H1 (cell line): ENCODE data around the gene PLD5. TPM values are rescaled to one million over a fixed set of nuclear protein-coding genes. Genes with fewer than 3 reads are reported as not detected.

ENCODE experiments used
- CTCF ChIA-PET: fragments of 300-600 bp; sonication (Branson Sonifier 250); formaldehyde crosslinking; loops from one replicate; lab custom pipeline; 2021; ENCODE audit not compliant: partially characterized antibody; lab: Charles Lee
- POLR2A ChIA-PET: fragments of 300-600 bp; sonication (Branson Sonifier 250); formaldehyde crosslinking; loops from one replicate; lab custom pipeline; 2021; ENCODE audit warnings: inconsistent platforms; ENCODE audit not compliant: partially characterized antibody; lab: Charles Lee
- DNase-seq, 2 experiments: peaks; one replicate each; pipeline versions ENCODE4 v3.0.0 to v3.0.0-alpha.2; 2010 to 2022; ENCODE audit warnings: low spot score in 2 of 2, low read depth in 1 of 2, mixed read lengths in 1 of 2
- FAIRE-seq: peaks from 2 replicates; lab custom pipeline; 2011; peaks lifted over from hg19 to GRCh38; lab: Jason Lieb, UNC
- H2AFZ ChIP-seq: 2 replicates; pipeline ENCODE4 v1.8.1; 2012; ENCODE audit warnings: low read length, inconsistent platforms
- H2AK5ac ChIP-seq: 2 replicates; pipeline ENCODE4 v1.6.1; 2013; ENCODE audit warnings: low read depth, low read length
- H2BK120ac ChIP-seq: replicated peaks from 2 replicates; pipeline ENCODE3; 2013; ENCODE audit warnings: low read depth, low read length, inconsistent platforms
- H2BK12ac ChIP-seq: 2 replicates; pipeline ENCODE4 v1.6.1; 2013; ENCODE audit warnings: low read depth, low read length
- H2BK15ac ChIP-seq: 2 replicates; pipeline ENCODE4 v1.6.1; 2013; ENCODE audit warnings: low read length
- H2BK20ac ChIP-seq: 2 replicates; pipeline ENCODE4 v1.6.1; 2013; ENCODE audit warnings: low read length
- H2BK5ac ChIP-seq: 2 replicates; pipeline ENCODE4 v1.6.1; 2013; ENCODE audit warnings: low read depth, low read length
- H3K14ac ChIP-seq: 2 replicates; pipeline ENCODE4 v1.6.1; 2013; ENCODE audit warnings: inconsistent platforms; ENCODE audit not compliant: insufficient read length
- H3K18ac ChIP-seq: 2 replicates; pipeline ENCODE4 v1.6.1; 2013; ENCODE audit warnings: low read length; ENCODE audit errors: extremely low read depth
- H3K23ac ChIP-seq: 2 replicates; pipeline ENCODE4 v1.6.1; 2013; ENCODE audit warnings: inconsistent platforms; ENCODE audit not compliant: insufficient read length
- H3K23me2 ChIP-seq: 2 replicates; pipeline ENCODE4 v1.6.1; 2013; ENCODE audit warnings: low read depth, low read length
- H3K27ac ChIP-seq: 2 replicates; pipeline ENCODE4 v1.6.1; 2011; ENCODE audit warnings: low read depth, low read length, inconsistent platforms
- H3K27me3 ChIP-seq, 4 experiments: replicated peaks in 1 of 4; 1 replicate in 1 of 4; 2 replicates in 3 of 4; pipeline versions ENCODE4 v1.6.1 to v1.8.1; 2011 to 2013; ENCODE audit warnings: low read length in 3 of 4, mild to moderate bottlenecking in 3 of 4, inconsistent platforms in 2 of 4, mixed read lengths in 2 of 4, moderate library complexity in 1 of 4; ENCODE audit not compliant: control insufficient read depth in 3 of 4, insufficient read depth in 3 of 4; ENCODE audit errors: extremely low read depth in 1 of 4
- H3K36me3 ChIP-seq, 4 experiments: 2 replicates each; pipeline versions ENCODE4 v1.6.1 to v1.8.1; 2011 to 2013; ENCODE audit warnings: mild to moderate bottlenecking in 4 of 4, low read length in 3 of 4, moderate library complexity in 2 of 4, control low read depth in 1 of 4, inconsistent platforms in 1 of 4; ENCODE audit not compliant: insufficient read depth in 4 of 4, control insufficient read depth in 2 of 4
- H3K4ac ChIP-seq: replicated peaks from 2 replicates; pipeline ENCODE3; 2013; ENCODE audit warnings: low read length, low read depth, mixed read lengths, inconsistent platforms; ENCODE audit not compliant: insufficient read length
- H3K4me1 ChIP-seq, 4 experiments: replicated peaks in 1 of 4; 1 replicate in 1 of 4; 2 replicates in 3 of 4; pipeline versions ENCODE4 v1.6.1 to v1.8.1; 2011 to 2013; ENCODE audit warnings: low read length in 3 of 4, inconsistent platforms in 2 of 4, mixed read lengths in 1 of 4; ENCODE audit not compliant: insufficient read depth in 4 of 4, control insufficient read depth in 3 of 4
- H3K4me2 ChIP-seq, 2 experiments: 2 replicates each; pipeline versions ENCODE4 v1.6.1 to v1.8.1; 2011 to 2013; ENCODE audit warnings: low read depth in 2 of 2, low read length in 2 of 2, control low read depth in 1 of 2, inconsistent platforms in 1 of 2, mild to moderate bottlenecking in 1 of 2; ENCODE audit not compliant: insufficient read depth in 1 of 2
- H3K4me3 ChIP-seq, 4 experiments: fragments of 200-600, 300-600 bp in 1 of 4; sonication (generic), shearing (Covaris generic), sonication (Bioruptor Twin) in 1 of 4; 2 replicates each; pipeline versions ENCODE4 v1.5.1 to v1.8.1; 2011 to 2016; ENCODE audit warnings: low read length in 4 of 4, low read depth in 3 of 4, control low read depth in 2 of 4, inconsistent platforms in 2 of 4, mild to moderate bottlenecking in 2 of 4, mixed read lengths in 1 of 4, moderate library complexity in 1 of 4; ENCODE audit not compliant: insufficient read depth in 2 of 4; ENCODE audit errors: extremely low read depth in 1 of 4
- H3K56ac ChIP-seq: replicated peaks from 2 replicates; pipeline ENCODE3; 2013; ENCODE audit warnings: low read depth, mild to moderate bottlenecking, mixed read lengths, low read length, inconsistent platforms; ENCODE audit not compliant: insufficient read length
- H3K79me1 ChIP-seq: 2 replicates; pipeline ENCODE4 v1.6.1; 2013; ENCODE audit warnings: low read depth, low read length, control low read depth
- H3K79me2 ChIP-seq, 2 experiments: 2 replicates each; pipeline versions ENCODE4 v1.6.1 to v1.8.1; 2012 to 2013; ENCODE audit warnings: low read length in 2 of 2, mild to moderate bottlenecking in 2 of 2, inconsistent platforms in 1 of 2; ENCODE audit not compliant: insufficient read depth in 2 of 2, control insufficient read depth in 1 of 2
- H3K9ac ChIP-seq, 4 experiments: replicated peaks in 1 of 4; 1 replicate in 1 of 4; 2 replicates in 3 of 4; pipeline versions ENCODE4 v1.6.1 to v1.8.1; 2011 to 2013; ENCODE audit warnings: low read depth in 3 of 4, low read length in 3 of 4, control low read depth in 2 of 4, mild to moderate bottlenecking in 2 of 4, moderate library complexity in 2 of 4, inconsistent platforms in 1 of 4; ENCODE audit errors: extremely low read depth in 1 of 4
- H3K9me3 ChIP-seq, 2 experiments: 2 replicates each; pipeline versions ENCODE4 v1.6.1 to v1.8.1; 2012 to 2013; ENCODE audit warnings: mild to moderate bottlenecking in 2 of 2, moderate library complexity in 2 of 2, control low read depth in 1 of 2, inconsistent platforms in 1 of 2, low read depth in 1 of 2, low read length in 1 of 2, mixed read lengths in 1 of 2; ENCODE audit not compliant: insufficient read depth in 2 of 2
- H4K20me1 ChIP-seq, 2 experiments: replicated peaks in 1 of 2; 2 replicates each; pipeline versions ENCODE3 to v1.8.1; 2011 to 2013; ENCODE audit warnings: inconsistent platforms in 2 of 2, low read length in 2 of 2, mild to moderate bottlenecking in 1 of 2; ENCODE audit not compliant: insufficient read depth in 2 of 2, control insufficient read depth in 1 of 2
- H4K5ac ChIP-seq: 2 replicates; pipeline ENCODE4 v1.6.1; 2013; ENCODE audit warnings: low read length, low read depth, mixed read lengths, inconsistent platforms; ENCODE audit not compliant: insufficient read length
- H4K8ac ChIP-seq: 2 replicates; pipeline ENCODE4 v1.8.0; 2013; ENCODE audit warnings: mild to moderate bottlenecking, moderate library complexity, low read length, inconsistent platforms; ENCODE audit not compliant: insufficient read depth; ENCODE audit errors: extremely low read depth
- H4K91ac ChIP-seq: replicated peaks from 2 replicates; pipeline ENCODE3; 2013; ENCODE audit warnings: low read length, mixed read lengths, inconsistent platforms; ENCODE audit not compliant: insufficient read length
- CHD2 ChIP-seq: IDR thresholded peaks from 2 replicates; pipeline ENCODE4 v1.6.1; 2012; ENCODE audit warnings: low read length, improper control_type of control experiment
- CTBP2 ChIP-seq: IDR thresholded peaks from 2 replicates; pipeline ENCODE4 v1.7.0; 2011; ENCODE audit warnings: borderline replicate concordance, mild to moderate bottlenecking, moderate library complexity, mixed read lengths, low read length; ENCODE audit not compliant: insufficient read depth, insufficient read length
- FOSL1 ChIP-seq: IDR thresholded peaks from 2 replicates; pipeline ENCODE4 v1.6.1; 2011; ENCODE audit warnings: mild to moderate bottlenecking, low read depth, low read length, moderate library complexity; ENCODE audit not compliant: insufficient read depth
- GTF2F1 ChIP-seq: IDR thresholded peaks from 2 replicates; pipeline ENCODE4 v1.6.1; 2012; ENCODE audit warnings: low read depth, low read length, improper control_type of control experiment, borderline replicate concordance
- HDAC2 ChIP-seq, 2 experiments: fragments of 300-600 bp in 1 of 2; sonication (generic) in 1 of 2; IDR thresholded peaks; 2 replicates each; pipeline ENCODE4 v1.6.1; 2011 to 2012; ENCODE audit warnings: low read depth in 2 of 2, low read length in 2 of 2, mild to moderate bottlenecking in 2 of 2, moderate library complexity in 2 of 2, borderline replicate concordance in 1 of 2, inconsistent platforms in 1 of 2
- JUN ChIP-seq: IDR thresholded peaks from 2 replicates; pipeline ENCODE4 v1.6.1; 2011; ENCODE audit warnings: low read depth, mild to moderate bottlenecking, improper control_type of control experiment, low read length
- NRF1 ChIP-seq: IDR thresholded peaks from 2 replicates; pipeline ENCODE4 v1.6.1; 2011; ENCODE audit warnings: mild to moderate bottlenecking, low read depth, low read length, improper control_type of control experiment
- POU5F1 ChIP-seq: IDR thresholded peaks from 2 replicates; pipeline ENCODE4 v1.6.1; 2011; ENCODE audit warnings: low read depth, mild to moderate bottlenecking, low read length, moderate library complexity
- SP2 ChIP-seq: IDR thresholded peaks from 2 replicates; pipeline ENCODE4 v1.6.1; 2012; ENCODE audit warnings: mild to moderate bottlenecking, low read length, inconsistent platforms
- TAF1 ChIP-seq: IDR thresholded peaks from 2 replicates; pipeline ENCODE4 v1.6.1; 2011; ENCODE audit warnings: mild to moderate bottlenecking, low read depth, low read length
- TAF7 ChIP-seq: optimal IDR thresholded peaks from 2 replicates; pipeline ENCODE3; 2011; ENCODE audit warnings: low read depth, mild to moderate bottlenecking, inconsistent platforms, low read length, moderate library complexity, borderline replicate concordance
- TBP ChIP-seq: IDR thresholded peaks from 2 replicates; pipeline ENCODE4 v1.6.1; 2011; ENCODE audit warnings: low read depth, low read length, improper control_type of control experiment
- USF2 ChIP-seq: IDR thresholded peaks from 2 replicates; pipeline ENCODE4 v1.6.1; 2011; ENCODE audit warnings: low read length, improper control_type of control experiment
- YY1 ChIP-seq: IDR thresholded peaks from 2 replicates; pipeline ENCODE4 v1.6.1; 2011; ENCODE audit warnings: low read depth, mild to moderate bottlenecking, low read length
- WGBS, 2 experiments: shearing (Covaris generic) in 1 of 2; methylation state at CpG; one replicate each; pipeline versions ENCODE4 v1.1.6 to v1.1.7; 2013 to 2015; ENCODE audit warnings: low lambda C conversion rate in 2 of 2, mixed read lengths in 2 of 2, inconsistent platforms in 1 of 2, low coverage in 1 of 2, missing lambda C conversion rate in 1 of 2; ENCODE audit not compliant: insufficient replicate concordance in 2 of 2, insufficient coverage in 1 of 2, insufficient read length in 1 of 2; ENCODE audit errors: extremely low coverage in 1 of 2, missing lambda C conversion rate in 1 of 2; 5-methylcytosine and 5-hydroxymethylcytosine counted together
- polyA plus RNA-seq, 7 experiments: library from polyadenylated mRNA; depleted of rRNA in 3 of 7; stranded (reverse) in 5 of 7; unstranded in 2 of 7; fragments of >200 nt in 5 of 7; fragments of 200-250 nt in 2 of 7; gene quantifications; 1 replicate in 5 of 7; 2 replicates in 1 of 7; 4 replicates in 1 of 7; pipeline versions ENCODE4 v1.2.1 to v1.2.3, GENCODE V29; 2011 to 2013; ENCODE audit warnings: missing spikeins in 2 of 7, mixed read lengths in 2 of 7
- total RNA-seq: library from RNA; stranded (reverse); fragmentation: NEBNext Ultra II Directional; extraction: Animal tissue kit (Norgen Biotek cat#: 25700); gene quantifications from 2 replicates; pipeline ENCODE4 v1.2.1, GENCODE V29; 2021

The PLD5 gene
- total and polyA plus RNA-seq, 2 of the 8 experiments (the other 6 are each of a cell fraction or from before 2014, with no cell fraction given) = 0.86 to 8.5 TPM

- Histone ChIP-seq H3K23ac (no peak overlapping the region), H3K14ac (no peak overlapping the region), H2AK5ac (no peak overlapping the region), H3K23me2 (no peaks in the 10 kb centered on the region), H4K5ac (no peak overlapping the region), H4K91ac (no peak overlapping the region), H3K9me3 (no peaks in the 10 kb centered on the region), H3K4me1 (no peaks in the 10 kb centered on the region), H4K20me1 (no peaks in the 10 kb centered on the region), H3K56ac (no peak overlapping the region), H2BK15ac (no peak overlapping the region), H2AFZ (no peak overlapping the region), H3K27ac (no peak overlapping the region), H3K18ac (no peak overlapping the region), H3K27me3 (no peaks in the 10 kb centered on the region), H3K4me3 (no peak overlapping the region), H3K4me2 (no peak overlapping the region), H3K9ac (no peak overlapping the region), H3K79me1 (no peaks in the 10 kb centered on the region), H2BK120ac (no peak overlapping the region), H4K8ac (no peak overlapping the region), H2BK12ac (no peak overlapping the region), H2BK20ac (no peak overlapping the region), H3K79me2 (no peaks in the 10 kb centered on the region), H2BK5ac (no peak overlapping the region), H3K4ac (no peak overlapping the region), H3K36me3 (no peaks in the 10 kb centered on the region)
- no peak for FAIRE-seq
- WGBS, 2 experiments = 81% methylated on average over 1 of the region's 1 CpG; no CpG with 5 or more reads in 1 of the 2 experiments
- no peak for DNase-seq
- POLR2A ChIA-PET = no interaction called here
- CTCF ChIA-PET = interaction anchor here (0.7 kb wide), 1 partner anchor 431 kb away, joined by 3 read pairs; no protein-coding TSS in a partner anchor
- TF ChIP-seq TAF1 (no peak), FOSL1 (no peak), GTF2F1 (no peak), CHD2 (no peak), USF2 (no peak), POU5F1 (no peak), TAF7 (no peak), SP2 (no peak), NRF1 (no peak), CTBP2 (no peak), YY1 (no peak), JUN (no peak), HDAC2 (IDR thresholded peaks at IDR 0.05; ENCODE audit: borderline replicate concordance in 1 of 2, low read depth in 2 of 2, low read length in 2 of 2) (no peak), TBP (no peak)
Measured at GRCh38 chr1:242534753-242535152, 10.3 kb upstream of the PLD5 start.
